HG02763 (cell line): Measurements from ENCODE around the gene RNF11.

Source experiments
- ATAC-seq: cut with Tn5 transposase; IDR thresholded peaks from one replicate; pipeline ENCODE4 v1.9.1; 2021; ENCODE audit warnings: mild to moderate bottlenecking, moderate library complexity; ENCODE audit not compliant: unreplicated experiment

RNF11 gene

GRCh38 chr1:51294566-51295184, 58.6 kb downstream of the RNF11 start:
- no peak for ATAC-seq

- ATAC-seq, result no peak
These were observed 59.9 kb downstream of the RNF11 start for GRCh38 chr1:51295926-51296325.

- peak; percentile 56 for ATAC-seq
These were observed 60.6 kb downstream of the RNF11 start for GRCh38 chr1:51296383-51297357.

GRCh38 chr1:51297401-51298321, 61.6 kb downstream of the RNF11 start:
- ATAC-seq, result no peak

- no peak for ATAC-seq
These were observed 62.2 kb downstream of the RNF11 start for GRCh38 chr1:51298322-51298705.

- no peak for ATAC-seq
These were observed 63.3 kb downstream of the RNF11 start for GRCh38 chr1:51299185-51299885.

GRCh38 chr1:51299981-51300670, 64.1 kb downstream of the RNF11 start:
- ATAC-seq, result no peak

GRCh38 chr1:51301152-51301843, 65.2 kb downstream of the RNF11 start:
- no peak for ATAC-seq

- no peak for ATAC-seq
These were observed 65.7 kb downstream of the RNF11 start for GRCh38 chr1:51301844-51302162.

GRCh38 chr1:51302270-51302669, 66.2 kb downstream of the RNF11 start:
- no peak for ATAC-seq

GRCh38 chr1:51302746-51303145, 66.7 kb downstream of the RNF11 start:
- no peak for ATAC-seq

GRCh38 chr1:51303315-51303714, 67.2 kb downstream of the RNF11 start:
- ATAC-seq, result no peak

GRCh38 chr1:51303751-51304251, 67.7 kb downstream of the RNF11 start:
- no peak for ATAC-seq

GRCh38 chr1:51304360-51304759, 68.3 kb downstream of the RNF11 start:
- ATAC-seq, result no peak

GRCh38 chr1:51305371-51305823, 69.3 kb downstream of the RNF11 start:
- ATAC-seq, result no peak

GRCh38 chr1:51306950-51307349, 70.9 kb downstream of the RNF11 start:
- ATAC-seq, result no peak

GRCh38 chr1:51308636-51309035, 72.6 kb downstream of the RNF11 start:
- ATAC-seq, result no peak

GRCh38 chr1:51309291-51309690, 73.2 kb downstream of the RNF11 start:
- no peak for ATAC-seq
